KOPT-K1 (cell line): ENCODE measurements around the gene SORBS2.

Experiments
- H3K27ac ChIP-seq: fragments of 200-600 bp; sonication (generic); 2 replicates; pipeline ENCODE4 v1.5.1; 2016; ENCODE audit warnings: antibody characterized with exemption, mild to moderate bottlenecking, low read depth, low read length; ENCODE audit not compliant: poor library complexity, severe bottlenecking
- H3K36me3 ChIP-seq: fragments of 200-600 bp; sonication (generic); 2 replicates; pipeline ENCODE4 v1.5.1; 2017; ENCODE audit warnings: antibody characterized with exemption, mild to moderate bottlenecking, low read length, moderate library complexity; ENCODE audit not compliant: insufficient read depth
- H3K9me3 ChIP-seq: fragments of 200-600 bp; sonication (generic); 2 replicates; pipeline ENCODE4 v1.5.1; 2017; ENCODE audit warnings: antibody characterized with exemption, low read length, mild to moderate bottlenecking; ENCODE audit not compliant: insufficient read depth, poor library complexity, severe bottlenecking

Gene SORBS2

DNA sequence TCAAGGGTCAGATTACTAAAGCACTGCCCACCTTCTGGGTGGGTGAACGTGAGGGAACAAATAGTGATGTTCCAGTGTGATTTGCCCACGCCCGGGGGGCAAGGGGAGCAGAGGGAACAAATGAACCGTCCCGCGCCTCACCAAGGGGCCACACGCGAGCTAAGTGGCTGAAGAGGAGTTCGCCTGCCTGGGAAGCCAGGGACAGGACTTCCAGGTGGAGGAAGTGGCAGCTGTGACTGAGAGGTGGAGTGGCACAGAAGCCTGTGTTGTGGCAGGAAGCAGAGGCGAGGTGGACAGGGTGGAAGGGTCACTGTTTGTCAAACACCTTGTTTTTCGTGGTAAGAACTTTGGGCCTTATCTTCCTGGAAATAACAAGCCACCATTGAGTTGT lies 9.0 kb upstream of the SORBS2 start:
- Histone ChIP-seq H3K27ac (peak overlapping the region; percentile 16), H3K36me3 (no peaks in the 10 kb centered on the region), H3K9me3 (no peaks in the 10 kb centered on the region)

- H3K27ac ChIP-seq, result no peak overlapping the region
- no peaks in the 10 kb centered on the region for H3K9me3 ChIP-seq
- H3K36me3 ChIP-seq, result no peaks in the 10 kb centered on the region
These were observed 8.4 kb upstream of the SORBS2 start for GRCh38 chr4:185820146-185821028.

GRCh38 chr4:185819144-185819543 lies 7.2 kb upstream of the SORBS2 start:
- Histone ChIP-seq H3K36me3 (no peaks in the 10 kb centered on the region), H3K9me3 (no peaks in the 10 kb centered on the region), H3K27ac (no peak overlapping the region)

DNA sequence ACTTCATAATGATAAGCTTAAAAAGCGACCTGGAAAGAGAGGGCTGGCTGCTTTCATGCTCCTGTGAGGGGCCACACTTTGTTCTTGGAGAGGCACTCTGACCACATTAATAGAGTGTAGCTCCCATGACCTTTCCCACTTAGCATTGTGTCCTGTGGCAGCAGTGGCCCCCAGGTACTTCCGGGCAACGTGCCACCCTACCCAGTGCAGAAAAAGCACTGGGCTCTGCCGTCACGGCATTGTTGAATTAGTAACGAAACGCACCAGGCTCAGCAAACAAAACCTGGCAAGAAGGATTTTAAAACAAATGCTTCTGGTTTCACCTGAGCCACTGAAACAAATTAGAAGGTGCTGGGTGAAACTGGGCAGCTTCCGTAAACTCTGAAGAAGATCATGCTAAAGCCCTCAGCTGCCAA lies 5.4 kb upstream of the SORBS2 start:
- Histone ChIP-seq H3K36me3 (no peaks in the 10 kb centered on the region), H3K27ac (no peak overlapping the region), H3K9me3 (no peaks in the 10 kb centered on the region)

GRCh38 chr4:185813133-185813532 lies 1.1 kb upstream of the SORBS2 start:
- H3K9me3 ChIP-seq, result no peaks in the 10 kb centered on the region
- H3K27ac ChIP-seq, result no peak overlapping the region
- no peaks in the 10 kb centered on the region for H3K36me3 ChIP-seq

- Histone ChIP-seq H3K27ac (peak overlapping the region; percentile 57), H3K36me3 (no peaks in the 10 kb centered on the region)
These were observed 1.1 kb downstream of the SORBS2 start for GRCh38 chr4:185810746-185811508.

GRCh38 chr4:185809533-185810071 lies 2.4 kb downstream of the SORBS2 start:
- Histone ChIP-seq H3K36me3 (no peaks in the 10 kb centered on the region), H3K9me3 (no peaks in the 10 kb centered on the region), H3K27ac (no peak overlapping the region)

More at GRCh38 chr4:185810746-185811508, 1.1 kb downstream of the SORBS2 start:
- no peaks in the 10 kb centered on the region for H3K9me3 ChIP-seq

GRCh38 chr4:185809121-185809520 lies 2.9 kb downstream of the SORBS2 start:
- Histone ChIP-seq H3K36me3 (no peaks in the 10 kb centered on the region), H3K27ac (no peak overlapping the region), H3K9me3 (no peaks in the 10 kb centered on the region)

- no peaks in the 10 kb centered on the region for H3K36me3 ChIP-seq
- no peaks in the 10 kb centered on the region for H3K9me3 ChIP-seq
- no peak overlapping the region for H3K27ac ChIP-seq
These were observed 6.0 kb downstream of the SORBS2 start for GRCh38 chr4:185805979-185806378.

GRCh38 chr4:185805262-185805802 lies 6.7 kb downstream of the SORBS2 start:
- Histone ChIP-seq H3K36me3 (no peaks in the 10 kb centered on the region), H3K9me3 (no peaks in the 10 kb centered on the region), H3K27ac (no peak overlapping the region)

- Histone ChIP-seq H3K36me3 (no peaks in the 10 kb centered on the region), H3K27ac (no peak overlapping the region), H3K9me3 (no peaks in the 10 kb centered on the region)
These were observed 9.0 kb downstream of the SORBS2 start for GRCh38 chr4:185803022-185803421.

DNA sequence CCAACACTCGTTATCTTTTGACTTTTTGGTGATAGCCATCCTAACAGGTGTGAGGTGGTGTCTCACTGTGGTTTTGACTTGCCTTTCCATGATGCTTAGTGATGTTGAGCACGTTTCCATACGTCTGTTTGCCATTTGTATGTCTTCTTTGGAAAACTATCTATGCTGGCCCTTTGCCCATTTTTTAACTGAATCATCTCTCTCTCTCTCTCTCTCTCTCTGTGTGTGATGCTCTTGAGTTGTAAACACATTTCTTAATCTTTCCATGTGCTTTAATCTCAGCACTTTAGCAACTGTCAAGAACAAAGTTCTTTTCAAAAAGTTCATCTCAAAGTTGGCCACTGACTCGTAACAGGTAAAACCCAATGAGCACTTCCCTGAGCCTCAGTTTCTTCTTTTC lies 10.5 kb downstream of the SORBS2 start:
- H3K9me3 ChIP-seq, result no peaks in the 10 kb centered on the region
- H3K36me3 ChIP-seq, result no peaks in the 10 kb centered on the region
- H3K27ac ChIP-seq, result no peak overlapping the region

GRCh38 chr4:185800266-185800945 lies 11.6 kb downstream of the SORBS2 start:
- H3K36me3 ChIP-seq, result no peaks in the 10 kb centered on the region

GRCh38 chr4:185799442-185799841 lies 12.6 kb downstream of the SORBS2 start:
- Histone ChIP-seq H3K27ac (no peak overlapping the region), H3K9me3 (no peaks in the 10 kb centered on the region), H3K36me3 (no peaks in the 10 kb centered on the region)

More at GRCh38 chr4:185800266-185800945, 11.6 kb downstream of the SORBS2 start:
- no peak overlapping the region for H3K27ac ChIP-seq
- H3K9me3 ChIP-seq, result no peaks in the 10 kb centered on the region
